Measurements from ENCODE around the gene NRG2.

Gene NRG2

DNA sequence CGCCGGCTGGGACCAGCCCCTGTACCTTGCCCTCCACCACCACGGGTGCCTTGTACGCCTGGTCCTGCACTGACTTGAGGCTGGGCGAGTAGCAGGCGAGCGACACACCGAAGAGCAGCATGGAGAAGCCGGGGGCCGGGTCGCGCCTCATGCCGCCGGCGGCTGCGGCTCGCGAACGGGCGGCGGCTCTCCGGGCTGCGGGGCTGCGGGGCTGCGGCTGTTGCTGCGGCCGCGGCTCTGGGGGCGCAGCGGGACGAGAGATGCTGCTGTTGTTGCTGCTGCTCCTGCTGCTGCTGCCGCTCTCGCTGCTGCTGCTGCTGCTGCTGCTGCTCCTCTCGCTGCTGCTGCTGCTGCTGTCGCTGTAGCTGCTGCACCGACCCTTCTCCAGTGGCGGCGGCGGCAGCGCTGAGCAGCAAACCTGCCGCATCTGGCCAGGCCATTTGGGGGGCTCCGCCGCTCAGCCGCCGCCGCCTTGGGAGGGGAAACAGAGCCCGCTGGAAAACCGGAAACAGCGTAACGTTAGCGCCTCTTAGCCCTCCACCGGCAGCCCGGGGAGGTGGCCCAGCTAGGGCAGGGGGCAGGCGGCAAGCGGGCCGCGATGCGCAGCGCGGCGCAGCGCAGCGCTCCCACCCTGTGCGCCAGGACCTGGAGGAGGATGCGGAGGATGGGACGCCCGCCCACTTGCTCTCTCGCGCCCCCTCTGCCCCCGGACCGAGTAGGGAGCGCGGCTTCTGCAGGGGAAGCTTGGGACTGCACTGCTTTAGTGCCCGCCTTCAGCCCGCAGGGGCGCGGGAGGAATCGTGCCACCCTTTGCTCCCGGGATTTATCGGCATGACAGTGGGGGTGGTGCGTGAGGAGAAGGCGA lies at the start of gene NRG2:
TSS of gene NRG2 (minus strand) at position 657 of the 865 bp plus-strand sequence.
- in situ Hi-C loops (cut with HindIII; ENCODE audit: low sequenced_read_pairs) = no loop called here

DNA sequence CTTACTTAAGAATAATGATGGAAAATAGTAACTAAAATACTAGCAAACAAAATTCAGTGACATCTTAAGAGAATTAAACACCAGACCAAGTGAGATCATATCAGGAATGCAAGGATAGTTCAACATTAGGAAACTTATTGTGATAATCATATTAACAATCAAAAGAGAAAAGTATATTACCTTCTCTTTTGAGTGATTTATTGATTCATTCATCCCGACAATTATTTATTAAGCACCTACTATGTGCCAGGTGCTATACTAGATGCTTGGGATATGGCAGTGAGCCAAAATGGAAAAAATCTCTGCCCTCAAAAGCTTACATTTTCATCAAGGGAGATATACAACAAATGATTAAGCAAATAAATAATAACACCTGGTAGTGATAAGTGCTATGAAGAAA lies 47.2 kb upstream of the NRG2 start:
- in situ Hi-C loops (cut with HindIII; ENCODE audit: low sequenced_read_pairs) = no loop called here

DNA sequence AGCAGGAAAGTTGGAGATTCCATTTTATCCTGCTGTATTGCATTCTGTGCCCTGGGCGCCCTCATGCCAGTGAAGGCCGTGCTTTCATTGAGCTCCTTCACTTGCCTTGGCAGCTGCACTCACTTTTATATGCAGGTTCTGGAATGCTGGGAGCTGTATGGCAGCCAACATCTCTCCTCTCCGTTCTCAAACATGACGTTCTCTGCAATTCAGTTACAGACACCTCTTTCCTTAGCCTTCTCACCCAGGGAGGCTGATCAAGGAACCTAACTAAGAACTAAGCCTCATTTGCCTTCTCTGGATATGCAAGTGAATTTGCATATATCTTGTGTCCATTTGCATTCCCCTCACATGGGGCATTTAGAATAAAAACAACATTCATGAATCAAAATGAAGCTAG lies 41.4 kb upstream of the NRG2 start:
- in situ Hi-C loops (cut with HindIII; ENCODE audit: low sequenced_read_pairs) = no loop called here

DNA sequence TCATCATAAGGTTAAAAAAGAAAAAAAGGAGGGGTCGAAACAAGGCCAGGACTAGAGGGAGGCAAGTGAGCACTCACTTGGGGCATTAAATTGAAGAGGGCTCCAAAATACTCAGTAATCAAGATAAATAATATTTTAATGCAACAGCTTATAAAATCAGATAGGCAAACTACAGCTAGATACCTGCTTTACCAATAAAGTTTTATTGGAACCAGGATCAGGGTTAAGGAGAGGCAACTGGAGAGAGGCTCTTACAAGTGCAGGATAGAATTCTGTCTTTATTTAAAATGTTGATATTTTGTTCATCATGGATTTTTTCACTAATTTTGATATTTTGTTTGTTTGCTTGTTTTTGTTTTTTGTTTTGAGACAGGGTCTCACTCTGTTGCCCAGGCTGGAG lies 40.6 kb upstream of the NRG2 start:
- in situ Hi-C loops (cut with HindIII; ENCODE audit: low sequenced_read_pairs) = no loop called here

DNA sequence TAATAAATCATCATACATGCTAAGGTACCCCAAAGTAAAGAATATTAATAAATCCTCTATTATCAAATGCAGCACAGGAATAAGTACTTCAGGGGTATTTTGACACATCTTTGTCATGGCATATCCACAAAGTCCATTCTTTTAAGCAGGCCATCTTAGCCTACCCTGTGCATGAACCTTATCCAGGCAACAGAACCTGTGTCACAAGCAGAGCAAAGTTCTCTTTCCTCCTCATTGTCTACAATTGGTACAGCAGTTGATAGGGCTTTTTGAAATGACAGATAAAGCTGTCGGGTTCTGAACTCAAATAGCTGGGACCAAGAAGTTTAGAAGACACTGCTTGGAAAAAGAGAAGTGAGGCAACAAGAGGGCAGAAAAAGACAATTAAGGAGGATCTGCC lies 40.0 kb upstream of the NRG2 start:
- in situ Hi-C loops (cut with HindIII; ENCODE audit: low sequenced_read_pairs) = no loop called here

DNA sequence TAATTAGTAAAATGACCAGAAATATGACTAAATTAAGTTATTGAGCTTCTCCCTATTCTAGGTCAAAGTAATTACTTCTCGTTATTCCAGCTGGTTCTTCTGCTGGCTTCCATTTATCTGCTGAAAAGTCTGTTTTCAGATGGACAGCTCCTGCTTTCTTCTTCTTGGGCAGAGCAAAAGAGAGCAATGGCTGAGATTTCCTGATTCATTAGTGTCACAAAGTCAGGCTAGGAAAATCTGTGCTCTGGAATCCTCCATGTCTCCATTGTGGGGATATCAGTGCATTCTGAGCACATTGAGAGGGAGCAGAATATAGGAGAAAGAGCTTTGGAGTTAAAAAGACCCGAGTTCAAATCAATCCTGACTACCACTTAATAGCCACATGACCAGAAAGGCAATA lies 33.7 kb upstream of the NRG2 start:
- in situ Hi-C loops (cut with HindIII; ENCODE audit: low sequenced_read_pairs) = no loop called here

DNA sequence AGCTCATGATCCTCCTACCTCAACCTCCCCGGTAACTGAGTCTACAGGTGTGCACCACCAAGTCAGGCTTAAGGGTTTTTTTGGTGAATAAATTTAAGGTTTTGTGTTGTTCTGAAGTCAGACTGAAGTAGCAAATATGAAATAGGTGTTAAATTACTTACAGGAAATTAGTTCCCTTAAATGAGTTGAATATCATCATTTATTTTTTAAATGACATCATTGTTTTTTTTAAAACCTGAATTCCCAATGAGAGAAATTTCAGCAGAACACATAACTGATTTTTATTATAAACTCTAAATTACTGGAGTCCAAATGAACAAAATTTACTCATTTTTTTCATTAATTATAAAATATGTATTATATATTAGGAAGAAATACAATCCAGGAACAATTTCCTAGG lies 33.0 kb upstream of the NRG2 start:
- in situ Hi-C loops (cut with HindIII; ENCODE audit: low sequenced_read_pairs) = no loop called here

DNA sequence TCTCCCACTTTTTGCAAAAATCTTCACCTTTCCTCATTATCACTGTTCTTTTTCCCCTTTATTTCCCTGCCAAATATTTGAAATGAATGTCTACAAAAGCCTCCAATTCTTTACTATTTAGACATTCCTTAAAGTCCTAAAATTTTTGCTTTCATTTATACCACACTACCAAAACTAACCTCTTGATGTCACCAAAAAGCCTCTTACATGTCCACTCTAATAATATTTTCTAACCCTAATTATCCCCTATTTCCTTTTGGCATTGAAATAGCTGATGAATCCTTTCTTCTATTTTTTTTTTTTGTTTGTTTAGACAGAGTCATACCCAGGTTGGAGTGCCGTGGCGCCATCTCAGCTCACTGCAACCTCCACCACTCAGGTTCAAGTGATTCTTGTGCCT lies 32.3 kb upstream of the NRG2 start:
- in situ Hi-C loops (cut with HindIII; ENCODE audit: low sequenced_read_pairs) = no loop called here

DNA sequence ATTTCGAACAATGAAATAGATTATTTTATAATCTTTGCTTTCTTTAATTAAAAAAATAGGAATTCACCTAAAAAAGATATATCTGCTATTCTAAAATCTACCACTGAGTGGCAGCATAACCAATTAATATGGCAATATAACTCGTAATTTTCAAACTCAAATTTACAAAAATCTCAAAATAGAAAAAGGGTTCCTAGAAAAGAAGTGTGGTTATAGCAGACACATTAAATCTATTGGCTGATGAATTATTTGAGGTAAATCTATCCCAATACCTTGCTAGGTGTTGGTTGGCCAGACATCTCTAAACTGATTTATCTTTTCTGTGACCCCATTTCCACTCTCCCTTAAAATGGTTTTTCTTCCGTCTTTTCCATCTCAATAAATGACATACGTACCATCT lies 30.2 kb upstream of the NRG2 start:
- in situ Hi-C loops (cut with HindIII; ENCODE audit: low sequenced_read_pairs) = no loop called here

DNA sequence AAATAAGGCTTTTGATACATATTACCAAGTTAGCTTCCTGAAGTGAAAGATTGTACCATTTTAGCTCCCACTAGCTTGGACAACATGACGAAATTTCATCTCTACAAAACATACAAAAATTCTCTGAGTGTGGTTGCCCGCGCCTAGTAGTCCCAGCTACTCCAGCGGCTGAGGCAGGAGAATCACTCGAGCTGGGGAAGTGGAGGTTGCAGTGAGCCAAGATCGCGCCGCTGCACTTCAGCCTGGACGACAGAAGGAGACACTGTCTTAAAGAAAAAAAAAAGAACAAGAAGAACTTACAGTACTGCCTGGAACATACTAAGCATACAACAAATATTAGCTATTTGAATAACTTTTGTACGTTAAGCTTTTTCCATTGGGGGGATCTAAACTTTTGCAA lies 29.7 kb upstream of the NRG2 start:
- in situ Hi-C loops (cut with HindIII; ENCODE audit: low sequenced_read_pairs) = no loop called here

DNA sequence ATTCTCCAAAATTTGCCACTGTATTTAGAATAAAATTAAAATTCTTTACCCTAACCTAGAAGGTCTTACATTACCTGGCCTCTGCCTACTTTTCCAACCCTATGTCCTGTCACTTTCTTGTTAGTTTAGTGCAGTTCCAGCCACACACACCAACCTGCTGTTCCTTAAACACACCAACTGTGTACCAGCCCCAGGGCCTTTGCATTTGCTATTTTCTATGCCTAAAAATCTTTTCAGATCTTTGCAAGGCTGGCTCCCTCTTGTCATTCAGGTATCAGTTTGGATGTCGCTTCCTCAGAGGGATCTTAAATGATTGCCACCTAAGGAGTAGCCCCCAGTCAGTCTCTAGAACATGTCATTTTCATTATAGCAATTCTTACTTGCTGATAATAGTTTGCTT lies 17.7 kb upstream of the NRG2 start:
- in situ Hi-C loops (cut with HindIII; ENCODE audit: low sequenced_read_pairs) = no loop called here

DNA sequence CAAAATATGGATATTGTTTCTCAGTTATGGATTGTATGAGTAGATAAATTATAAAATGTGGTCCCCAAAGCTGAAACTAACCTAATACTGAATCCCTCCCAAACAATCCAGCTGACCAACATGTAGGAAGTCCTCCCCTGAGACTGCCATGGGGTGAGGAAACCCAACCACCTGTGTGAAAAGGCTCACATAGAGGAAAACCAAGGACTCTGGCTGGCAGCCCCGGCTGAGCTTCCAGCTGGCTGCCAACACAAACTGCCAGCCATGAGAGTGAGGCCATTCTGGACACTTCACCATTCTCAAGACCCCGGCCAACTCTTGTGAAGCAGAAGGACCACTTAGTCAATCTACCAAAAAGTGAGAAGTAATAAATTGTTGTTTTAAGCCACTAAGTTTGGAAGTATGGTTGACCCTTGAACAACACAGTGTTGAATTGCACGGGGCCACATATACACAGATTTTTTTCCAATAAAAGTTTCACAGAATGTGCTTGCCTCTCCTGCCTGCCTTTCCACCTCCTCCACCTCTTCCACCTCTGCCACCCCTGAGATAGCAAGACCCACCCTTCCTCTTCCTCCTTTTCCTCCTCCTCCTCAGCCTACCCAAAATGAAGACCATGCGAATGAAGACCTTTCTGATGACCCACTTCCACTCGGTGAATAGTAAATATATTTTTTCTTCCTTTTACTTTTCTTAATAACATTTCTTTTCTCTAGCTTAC lies 15.3 kb upstream of the NRG2 start:
- in situ Hi-C loops (cut with HindIII; ENCODE audit: low sequenced_read_pairs) = no loop called here

DNA sequence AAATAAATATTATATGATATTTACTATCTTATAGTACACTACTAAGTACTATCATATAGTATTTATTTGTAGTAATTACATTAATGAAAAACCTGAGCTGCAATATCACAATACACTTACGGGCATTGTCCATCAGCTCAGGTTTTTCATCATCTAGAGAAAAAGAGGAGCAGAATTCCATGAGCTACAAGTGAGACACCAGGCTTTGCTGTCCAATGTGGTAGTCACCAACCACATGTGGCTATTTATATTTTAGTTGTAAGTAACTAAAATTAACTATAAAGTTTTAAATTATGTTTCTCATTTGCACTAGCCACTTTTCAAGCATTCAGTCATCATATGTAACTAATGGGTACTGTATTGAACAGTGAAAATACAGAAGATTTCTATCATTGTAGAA lies 13.8 kb upstream of the NRG2 start:
- in situ Hi-C loops (cut with HindIII; ENCODE audit: low sequenced_read_pairs) = no loop called here

DNA sequence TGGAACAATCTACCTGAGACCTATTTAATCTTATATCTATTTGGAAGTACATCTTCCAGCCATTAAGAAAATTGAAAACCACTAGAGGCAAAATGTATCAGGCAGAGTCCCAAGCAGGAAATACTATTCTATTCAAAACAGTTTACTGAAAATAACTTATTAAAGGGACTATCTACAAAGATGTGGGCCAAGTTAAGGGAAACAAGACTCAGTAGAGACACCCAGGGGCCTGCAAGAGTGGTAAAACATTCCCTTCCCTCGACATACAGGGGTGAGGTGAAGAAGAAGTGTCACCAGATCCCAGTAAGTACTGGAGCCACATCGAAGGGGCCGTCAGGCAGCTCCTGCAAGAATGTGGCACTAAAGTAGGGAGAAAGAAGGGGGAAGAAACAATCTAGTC lies 12.1 kb upstream of the NRG2 start:
- in situ Hi-C loops (cut with HindIII; ENCODE audit: low sequenced_read_pairs) = no loop called here

DNA sequence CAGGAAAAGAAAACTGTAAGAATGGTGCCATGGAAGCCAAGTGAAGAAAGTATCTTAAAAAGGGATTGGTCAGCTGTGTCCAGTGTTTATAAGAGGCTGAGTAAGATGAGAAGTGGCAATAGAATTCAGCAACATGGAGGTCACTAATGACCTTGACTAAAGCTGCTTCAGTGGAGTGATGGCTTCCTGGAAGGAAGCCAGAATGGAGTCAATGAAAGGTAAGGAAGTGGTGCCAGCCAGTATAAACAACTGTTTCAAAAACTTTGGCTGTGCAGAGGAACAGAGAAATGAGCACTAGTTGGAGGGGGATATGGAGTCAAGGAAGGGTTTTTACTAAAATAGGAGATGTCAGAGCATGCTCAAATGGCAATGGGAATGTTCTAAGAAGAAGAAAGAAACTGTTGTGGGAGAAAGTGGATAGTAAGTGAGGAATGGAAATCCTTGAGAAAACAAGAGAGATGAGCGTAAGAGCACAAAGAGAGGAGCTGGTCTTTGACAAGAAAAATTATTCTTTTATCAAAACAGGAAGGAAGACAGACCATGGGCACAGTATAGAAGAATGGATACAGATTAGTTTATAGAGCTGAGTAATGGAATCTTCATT lies 11.1 kb upstream of the NRG2 start:
- in situ Hi-C loops (cut with HindIII; ENCODE audit: low sequenced_read_pairs) = no loop called here

DNA sequence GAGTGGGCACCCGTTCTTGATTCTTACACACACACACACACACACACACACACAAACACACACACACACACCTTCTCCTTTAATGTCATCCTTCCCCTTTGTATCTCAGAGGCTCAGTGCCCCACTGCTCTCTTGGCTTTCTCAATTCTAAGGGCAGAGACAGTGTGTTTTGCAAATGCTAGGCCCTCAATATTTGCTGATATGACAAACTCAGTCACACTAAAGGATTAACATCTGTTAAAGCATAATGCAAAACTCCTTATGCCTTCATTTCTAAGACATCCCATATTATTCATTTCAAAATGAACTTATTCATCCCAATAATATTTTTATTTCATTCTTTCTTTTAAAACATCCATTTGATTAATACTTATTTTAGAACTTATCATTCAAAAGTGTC lies 8.9 kb upstream of the NRG2 start:
- in situ Hi-C loops (cut with HindIII; ENCODE audit: low sequenced_read_pairs) = no loop called here

DNA sequence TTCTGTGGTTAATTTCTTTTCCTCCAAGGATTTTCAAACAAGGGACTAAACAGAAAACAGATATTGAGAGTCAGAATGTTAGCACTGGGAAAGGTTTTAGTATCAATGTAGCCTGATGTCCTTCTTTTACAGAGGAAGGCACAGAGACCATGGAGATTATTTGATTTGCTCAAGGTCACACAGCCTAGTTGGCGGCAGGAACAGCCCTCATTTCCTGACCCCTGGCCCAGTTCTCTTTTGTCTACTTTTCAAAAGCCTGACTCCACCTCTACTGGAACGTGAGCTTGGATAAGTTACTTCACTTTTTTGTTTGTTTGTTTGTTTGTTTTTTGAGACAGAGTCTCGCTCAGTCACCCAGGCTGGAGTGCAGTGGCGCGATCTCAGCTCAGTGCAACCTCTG lies 6.6 kb upstream of the NRG2 start:
- in situ Hi-C loops (cut with HindIII; ENCODE audit: low sequenced_read_pairs) = no loop called here

DNA sequence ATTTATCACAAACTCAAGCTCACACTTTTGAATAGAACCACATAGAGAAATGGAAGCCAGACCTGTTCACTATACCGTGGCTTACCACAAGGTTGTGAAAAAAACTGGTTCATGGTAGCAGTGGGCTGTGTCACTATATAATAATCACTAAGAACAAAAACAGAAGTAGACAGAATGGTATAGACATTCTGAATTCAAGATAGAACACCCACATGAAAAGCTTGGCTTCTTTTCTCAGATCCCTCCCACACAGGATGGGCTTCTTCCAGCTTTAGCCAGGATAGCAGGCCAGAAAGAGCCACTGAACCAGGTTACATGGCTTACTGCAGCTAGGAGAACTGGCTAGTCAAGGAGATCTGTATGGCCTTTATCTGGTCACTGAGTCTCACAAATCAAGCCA lies 6.1 kb upstream of the NRG2 start:
- in situ Hi-C loops (cut with HindIII; ENCODE audit: low sequenced_read_pairs) = no loop called here

DNA sequence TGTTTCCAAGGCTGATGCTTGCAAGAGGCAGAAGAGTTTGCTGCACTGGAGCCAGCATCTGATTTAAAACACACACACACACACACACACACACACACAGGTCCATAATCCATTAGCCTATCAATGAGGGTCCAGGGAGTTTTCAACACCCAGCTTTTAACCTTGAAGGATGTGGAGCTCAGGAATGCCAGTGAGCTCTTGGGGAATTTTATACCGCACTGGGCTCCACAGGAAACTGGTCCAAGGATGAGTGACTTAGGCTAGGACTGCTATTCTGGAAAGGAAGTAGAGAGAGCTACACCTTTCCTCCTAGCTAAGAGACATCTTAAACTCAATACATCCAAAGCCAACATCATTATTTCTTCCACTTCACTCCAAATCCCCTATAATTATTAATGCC lies 942 bp upstream of the NRG2 start:
- in situ Hi-C loops (cut with HindIII; ENCODE audit: low sequenced_read_pairs) = no loop called here

DNA sequence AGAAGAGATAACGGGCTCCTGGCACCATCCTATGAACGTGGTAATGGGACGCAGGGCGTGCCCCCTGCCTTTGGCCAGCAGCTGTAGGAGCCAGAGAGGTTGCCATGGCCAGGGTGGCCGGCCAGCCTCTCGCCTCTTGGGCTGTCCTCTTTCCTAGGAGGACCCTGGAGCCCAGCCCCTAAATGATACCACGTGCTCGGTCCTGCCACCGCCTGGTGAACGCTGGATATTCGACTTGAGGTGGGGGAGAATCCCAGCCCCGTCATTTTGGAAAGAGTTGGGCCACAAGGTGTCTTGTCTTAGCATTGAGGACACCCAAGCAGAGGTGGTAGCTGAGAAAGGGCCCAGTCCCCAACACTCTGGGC lies 391 bp upstream of the NRG2 start:
- in situ Hi-C loops (cut with HindIII; ENCODE audit: low sequenced_read_pairs) = no loop called here

DNA sequence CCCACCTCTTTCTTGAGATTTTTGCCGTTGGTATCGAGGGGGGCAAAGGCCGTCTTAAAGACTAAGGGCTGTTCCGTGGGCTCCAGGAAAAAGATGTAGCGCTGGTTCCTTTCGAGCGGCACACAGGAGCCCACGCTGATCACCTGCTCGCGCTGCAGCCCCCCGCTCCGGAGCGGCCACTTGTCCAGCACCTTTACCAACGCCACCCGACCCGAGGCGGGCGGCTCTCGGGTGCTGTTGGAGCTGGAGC lies 781 bp downstream of the NRG2 start:
- in situ Hi-C loops (cut with HindIII; ENCODE audit: low sequenced_read_pairs) = no loop called here

All from DLD1 (cell line).